ENCODE results near the gene CA10.

GRCh38 chr17:51627779-51628178 is 530.7 kb downstream of the CA10 start:
- TF ChIP-seq CTCF (IDR thresholded peaks at IDR 0.05): no peak
- TF ChIP-seq POLR2A (IDR thresholded peaks at IDR 0.05): no peak

Data from heart left ventricle (tissue), 13 donors.